HG02981 (cell line): ENCODE data around the gene EFCAB6.

ENCODE experiments used
- ATAC-seq: cut with Tn5 transposase; IDR thresholded peaks from one replicate; pipeline ENCODE4 v1.9.1; 2021; ENCODE audit warnings: mild to moderate bottlenecking, moderate library complexity; ENCODE audit not compliant: unreplicated experiment

Gene EFCAB6

DNA sequence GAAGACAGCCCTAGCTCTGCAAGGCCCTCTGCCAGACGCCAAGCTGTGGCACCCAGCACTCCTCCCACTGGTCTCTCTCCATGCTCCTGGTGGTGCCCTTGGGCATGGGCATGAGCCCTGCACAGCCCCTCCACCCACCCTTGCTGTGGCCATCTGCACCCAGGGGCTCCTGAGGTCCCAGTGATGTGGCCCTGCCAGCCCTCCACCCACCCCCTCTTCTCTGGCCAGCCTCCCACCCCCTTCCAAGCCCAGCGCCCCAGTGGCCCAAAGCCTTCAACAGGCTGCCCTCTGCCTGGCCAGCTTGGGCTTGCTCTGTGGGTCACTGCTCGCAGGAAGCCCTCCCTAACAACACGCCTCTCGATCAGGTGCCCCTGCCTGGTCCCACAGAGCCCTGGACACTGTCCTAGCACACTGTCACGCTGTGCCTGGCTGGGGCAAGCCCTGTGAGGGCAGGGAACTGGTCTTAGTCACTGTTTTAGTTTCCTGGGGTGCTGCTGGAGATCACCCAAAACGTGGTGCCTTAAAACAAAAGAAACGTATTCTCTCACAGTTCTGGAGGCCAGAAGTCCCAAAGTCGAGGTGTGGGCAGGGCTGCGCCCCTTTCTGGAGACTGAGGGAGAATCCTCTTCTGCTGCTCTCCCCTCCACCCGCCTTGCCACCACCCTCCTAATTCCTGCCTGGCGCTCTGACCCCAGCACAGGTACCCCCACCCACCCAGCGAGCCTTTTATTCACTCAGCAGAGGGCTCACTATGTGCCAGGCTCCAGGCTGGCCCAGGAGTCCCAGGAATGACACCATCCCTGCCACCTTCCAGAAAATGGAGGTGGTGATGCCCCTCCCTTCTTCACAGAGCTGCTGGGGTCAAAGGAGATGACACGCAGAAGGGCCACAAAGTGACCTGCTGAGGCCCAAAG lies 35.5 kb upstream of the EFCAB6 start:
- no peak for ATAC-seq

DNA sequence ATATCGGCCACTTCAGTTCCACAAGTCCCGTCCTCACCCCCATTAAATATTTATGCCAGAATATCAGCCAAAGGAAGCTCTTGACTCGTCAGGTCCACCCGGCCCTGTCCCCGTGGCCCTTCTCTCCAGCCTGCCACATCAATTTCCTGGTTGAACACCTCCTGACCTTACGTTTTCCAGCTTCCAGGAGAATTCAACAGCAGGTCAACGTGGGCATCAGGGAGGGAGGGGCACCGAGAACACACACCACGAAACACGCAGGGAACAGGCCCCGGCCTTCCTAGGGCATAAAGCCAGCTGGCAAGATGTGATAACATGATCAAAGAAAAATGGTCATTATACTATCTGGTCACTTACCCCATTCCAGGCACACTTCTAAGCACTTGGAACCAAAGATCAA lies 34.9 kb upstream of the EFCAB6 start:
- no peak for ATAC-seq

DNA sequence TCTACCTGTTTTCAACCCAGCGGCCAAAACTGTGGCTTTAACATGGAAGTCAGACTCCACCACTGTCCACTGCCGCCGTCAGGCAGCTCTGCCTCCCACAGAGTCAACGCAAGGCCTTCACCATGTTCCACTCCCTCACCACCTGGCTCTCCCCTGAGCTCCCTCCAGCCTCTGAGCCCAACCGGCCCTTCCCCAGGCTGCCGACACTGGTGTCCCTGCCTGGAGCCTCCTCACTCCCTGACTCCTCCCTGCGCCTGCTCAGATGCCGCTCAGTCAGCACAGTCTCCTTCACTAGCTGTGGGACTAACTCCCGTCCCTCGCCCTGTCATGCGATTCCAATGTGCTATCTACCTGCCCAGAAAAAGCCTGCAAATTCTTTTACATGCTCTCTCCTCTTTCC lies 33.9 kb upstream of the EFCAB6 start:
- no peak for ATAC-seq

DNA sequence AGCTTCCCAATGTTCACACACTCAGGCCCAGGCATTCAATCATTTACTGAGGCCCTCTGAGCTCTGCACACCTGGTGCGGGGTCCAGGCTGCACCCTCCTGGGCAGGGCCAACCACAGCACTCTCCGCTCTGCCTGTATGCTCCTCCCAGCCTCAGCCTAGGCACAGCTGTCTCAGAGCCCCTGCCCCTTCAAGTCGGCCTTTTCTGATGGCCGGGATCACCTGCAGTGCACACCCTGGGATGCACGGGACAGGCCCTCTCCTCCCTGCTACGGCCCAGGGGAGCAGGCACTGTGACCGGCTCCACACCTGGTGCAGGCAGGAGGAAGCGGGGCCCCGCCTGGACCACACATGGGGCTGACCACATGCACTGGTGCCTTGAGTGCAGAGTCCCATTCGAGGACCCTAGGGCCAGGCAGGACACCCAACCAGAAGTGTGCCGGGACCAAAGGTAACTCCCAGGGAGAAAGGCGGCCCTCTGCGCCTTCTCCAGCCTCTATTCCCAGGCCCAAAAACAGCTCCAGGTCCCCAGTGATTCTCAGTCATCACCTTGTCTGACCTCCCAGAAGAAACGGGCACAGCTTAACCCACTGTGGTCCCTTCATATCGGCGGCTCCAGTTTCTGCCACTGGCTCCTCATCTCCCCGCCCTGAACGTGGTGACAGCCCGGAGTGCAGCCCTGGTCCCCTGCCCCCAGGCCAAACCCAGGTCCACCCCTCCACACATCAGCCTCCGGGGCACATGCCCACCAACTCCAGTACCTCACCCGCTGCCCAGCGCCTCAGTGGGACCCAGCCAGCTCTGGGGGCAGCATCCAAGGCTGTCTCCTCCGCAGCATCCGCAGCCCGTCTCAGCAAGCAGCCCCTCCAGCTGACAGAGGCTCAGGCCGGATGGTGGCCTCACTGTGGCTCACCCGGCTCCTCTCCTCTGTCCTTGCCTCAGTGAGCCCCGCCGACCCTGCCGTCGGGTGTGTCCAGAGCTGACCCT lies 32.7 kb upstream of the EFCAB6 start:
- ATAC-seq = no peak

DNA sequence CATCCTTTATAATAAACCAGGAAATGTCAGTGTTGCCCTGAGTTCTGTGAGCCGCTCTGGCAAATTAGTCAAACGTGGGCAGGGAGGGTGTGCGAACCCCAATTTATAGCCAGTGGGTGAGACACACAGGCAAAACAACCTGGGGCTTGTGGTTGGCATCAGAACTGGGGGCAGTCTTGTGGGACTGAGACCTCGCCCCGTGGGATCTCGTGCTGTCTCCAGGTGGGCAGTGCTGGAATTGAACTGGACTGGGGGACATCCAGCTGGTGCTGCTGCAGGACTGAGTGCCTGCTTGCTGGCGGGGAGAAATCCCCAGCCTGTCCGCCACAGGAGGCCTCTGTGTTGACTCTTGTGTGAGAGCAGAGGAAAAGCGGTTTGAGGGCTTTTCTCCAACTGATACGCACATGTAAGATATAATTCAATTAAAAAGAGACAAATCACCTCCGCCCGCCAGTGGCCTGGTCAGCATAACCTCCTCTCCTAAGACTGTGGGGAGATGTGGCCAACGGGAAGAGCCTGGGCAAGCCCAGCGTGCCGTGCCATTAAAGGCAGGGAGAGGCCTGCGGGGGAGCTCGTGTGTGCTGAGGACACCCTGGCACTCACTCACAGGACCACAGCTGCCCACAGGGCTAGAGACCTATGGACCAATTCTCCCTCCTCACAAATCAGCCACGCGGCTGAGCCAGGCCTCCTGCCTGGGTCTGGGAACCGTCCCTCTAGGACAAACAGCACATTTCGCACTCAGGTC lies 31.9 kb upstream of the EFCAB6 start:
- ATAC-seq = no peak

DNA sequence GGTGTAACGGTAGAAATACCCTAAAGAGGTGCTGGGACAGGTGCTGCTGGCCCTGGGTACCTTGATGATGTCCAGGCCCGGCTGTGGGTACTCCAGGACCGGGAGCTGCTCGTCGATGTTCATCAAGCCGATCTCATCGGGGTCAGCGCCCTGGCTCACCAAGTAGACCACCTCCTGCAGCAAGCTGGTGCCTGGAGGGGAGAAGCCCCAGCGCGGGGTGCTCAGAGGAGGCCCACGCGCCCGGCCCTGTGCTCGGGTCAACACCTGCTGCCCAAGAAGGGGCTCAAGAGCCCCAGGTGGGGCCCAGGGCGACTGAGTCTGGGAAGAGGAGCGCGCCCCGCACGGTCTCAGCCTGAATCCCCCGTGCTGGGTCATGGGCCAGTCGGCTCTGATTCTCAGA lies 29.6 kb upstream of the EFCAB6 start:
- ATAC-seq = no peak

DNA sequence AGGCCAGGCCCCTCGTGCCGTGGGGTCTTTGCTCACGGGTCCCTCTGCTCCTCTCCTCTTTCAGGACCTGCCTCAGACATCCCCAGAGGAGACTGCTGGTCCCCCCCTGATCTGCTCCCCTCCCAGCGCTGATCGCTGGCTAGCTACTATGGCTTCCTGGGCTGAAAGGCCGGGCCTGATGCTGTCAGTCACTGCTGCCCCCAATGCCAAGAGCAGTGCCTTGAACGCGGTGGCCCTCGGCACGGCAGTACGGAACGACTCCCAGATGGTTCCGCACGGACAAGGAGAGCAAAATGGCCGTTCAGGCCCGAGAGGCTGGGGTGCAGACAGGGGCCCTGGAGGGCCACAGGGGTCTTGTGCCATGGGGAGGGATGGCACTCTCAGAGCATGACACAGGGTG lies 28.7 kb upstream of the EFCAB6 start:
- ATAC-seq = no peak

DNA sequence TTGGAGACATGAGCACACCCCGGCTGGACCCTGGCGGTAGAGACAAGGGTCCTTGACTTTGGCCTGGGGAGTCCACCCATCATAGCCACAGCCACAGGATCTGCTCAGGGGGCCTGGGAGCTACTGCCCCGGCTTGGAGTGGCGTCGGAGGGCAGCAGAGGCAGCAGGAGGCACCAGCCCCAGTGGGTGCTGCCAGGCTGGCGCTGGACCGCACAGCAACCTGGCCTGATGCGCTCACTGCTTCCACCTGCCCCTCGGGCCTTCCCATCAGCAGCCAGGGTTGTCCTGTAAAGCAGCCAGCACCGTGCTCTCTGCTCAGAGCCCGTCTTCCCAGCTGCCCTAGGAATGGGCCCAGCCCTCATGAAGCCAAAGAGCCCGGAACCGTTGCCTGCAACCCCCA lies 28.3 kb upstream of the EFCAB6 start:
- no peak for ATAC-seq

DNA sequence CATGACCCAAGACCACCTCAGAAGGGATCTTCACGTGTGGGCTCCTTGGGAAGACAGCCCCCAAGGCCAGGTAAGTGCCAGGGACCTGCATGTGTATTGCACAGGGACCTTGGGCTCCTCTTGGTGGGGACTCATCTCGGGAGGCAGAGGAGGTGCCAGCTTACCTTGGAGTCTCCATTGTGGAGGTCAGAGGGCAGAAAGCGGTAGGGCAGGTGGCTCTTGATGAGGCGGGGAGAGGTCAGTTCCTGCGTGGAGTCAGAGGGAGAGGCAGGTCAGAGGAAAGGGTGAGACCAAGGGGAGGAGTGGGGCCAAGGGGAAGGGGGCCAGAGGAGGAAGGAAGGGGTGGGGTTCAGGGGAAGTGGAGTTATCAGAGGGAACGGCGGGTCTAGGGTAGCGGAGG lies 27.7 kb upstream of the EFCAB6 start:
- ATAC-seq = no peak

DNA sequence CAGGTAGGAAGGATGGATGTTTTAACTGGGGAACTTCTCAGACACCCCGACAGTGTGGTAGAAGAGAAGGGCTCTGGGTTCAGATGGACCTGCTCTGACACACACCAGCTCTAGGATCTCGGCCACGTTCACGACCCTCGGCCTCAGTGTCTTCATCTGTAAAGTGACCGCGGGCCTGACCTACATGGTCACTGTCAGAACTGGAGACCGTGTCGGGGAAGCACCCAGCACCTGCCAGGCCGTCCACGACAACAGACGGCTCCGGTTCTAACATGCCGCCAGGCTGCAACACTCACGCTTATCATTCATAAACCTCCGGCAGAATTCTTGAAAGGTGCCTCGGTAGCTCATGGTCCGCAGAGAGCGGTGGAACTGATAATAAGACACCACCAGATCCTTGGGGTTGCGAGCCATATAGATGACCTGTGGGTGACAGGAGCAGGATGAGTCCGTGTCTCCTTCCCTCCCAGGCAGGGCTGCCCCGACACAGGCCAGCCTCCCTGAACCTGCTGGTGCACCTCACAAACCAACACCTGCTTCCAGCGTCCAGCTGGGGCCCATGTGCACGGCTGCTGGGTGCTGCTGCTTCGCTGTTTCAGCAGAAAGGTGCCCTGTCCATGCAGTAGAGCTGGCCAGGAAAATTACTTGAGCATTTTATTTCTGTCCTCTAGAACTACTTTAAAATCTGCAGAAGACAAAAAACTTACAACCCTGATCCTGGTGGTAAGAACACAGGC lies 26.6 kb upstream of the EFCAB6 start:
- ATAC-seq = no peak

DNA sequence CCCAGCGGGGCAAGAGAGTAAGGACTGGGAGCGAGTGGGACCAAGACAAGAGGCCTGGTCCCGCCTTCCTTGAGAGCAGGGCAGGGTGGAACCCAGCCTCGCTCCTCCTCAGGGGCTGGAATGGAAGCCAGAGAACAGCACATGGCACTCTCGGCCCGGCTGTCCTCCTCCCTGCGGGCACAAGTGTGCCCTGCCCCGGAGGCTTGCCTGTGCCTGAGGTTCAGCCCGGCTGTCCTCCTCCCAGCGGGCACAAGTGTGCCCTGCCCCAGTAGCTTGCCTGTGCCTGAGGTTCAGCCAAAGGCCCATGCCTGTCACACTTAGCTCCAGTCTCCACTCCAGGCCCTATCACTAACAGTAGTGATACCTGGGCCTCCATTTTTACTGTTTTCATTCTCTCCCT lies 26.1 kb upstream of the EFCAB6 start:
- ATAC-seq = no peak

DNA sequence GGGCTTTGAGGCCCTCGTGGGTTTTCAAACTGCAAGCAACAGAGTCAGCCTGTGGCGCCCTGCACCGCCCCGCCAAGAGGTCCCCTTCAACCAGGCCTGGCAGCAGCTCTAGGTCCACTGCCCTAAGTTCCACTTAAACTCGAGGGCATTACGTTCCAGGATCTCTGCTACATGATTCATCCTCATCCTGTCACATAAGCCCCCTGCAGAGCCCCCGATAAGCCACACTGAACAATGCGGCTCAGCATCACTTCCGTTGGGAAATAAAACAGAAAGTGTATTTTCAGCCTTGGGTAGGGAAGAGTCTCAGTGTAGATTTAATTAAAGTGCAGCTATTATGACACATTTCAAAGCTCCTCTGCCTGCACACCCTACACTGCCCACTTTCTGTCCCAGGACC lies 25.6 kb upstream of the EFCAB6 start:
- no peak for ATAC-seq

DNA sequence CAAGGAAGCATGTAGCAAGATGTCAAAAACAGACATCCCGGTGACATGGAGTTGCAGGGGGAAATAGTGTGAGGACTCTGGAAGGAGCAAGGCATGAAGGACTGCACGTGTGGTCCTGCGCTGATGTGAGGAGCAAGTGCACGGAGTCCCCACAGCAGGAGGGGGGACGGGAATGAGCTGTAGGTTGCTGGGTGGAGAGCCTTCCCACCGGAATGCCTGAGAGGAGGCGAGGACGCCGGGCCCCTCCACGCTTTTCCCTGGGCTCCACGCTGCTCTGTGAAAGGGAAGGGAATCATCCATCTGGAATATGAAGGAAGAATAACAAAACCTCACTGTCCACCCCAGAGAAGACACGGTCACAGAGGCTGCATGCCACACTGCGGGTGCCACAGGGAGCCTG lies 23.6 kb upstream of the EFCAB6 start:
- ATAC-seq = no peak

DNA sequence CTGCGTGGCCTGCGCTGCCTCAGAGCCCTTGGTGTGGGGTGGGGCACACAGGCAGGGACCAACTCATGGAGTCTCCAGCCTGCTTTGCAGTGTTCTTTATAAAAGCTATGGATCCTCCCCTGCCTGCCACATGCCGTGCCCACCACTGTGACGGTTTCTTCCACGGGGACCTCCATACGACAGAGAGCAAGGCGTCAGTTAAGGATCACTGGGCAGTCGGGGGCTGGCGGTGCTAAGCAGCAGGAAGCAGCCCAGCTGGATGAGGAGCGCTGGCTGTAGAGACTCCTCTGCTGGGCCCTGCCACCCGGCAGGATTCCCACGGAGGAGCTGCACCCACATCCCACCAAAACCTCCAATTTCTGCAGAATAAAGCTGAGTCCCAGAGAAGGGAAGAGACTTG lies 23.1 kb upstream of the EFCAB6 start:
- no peak for ATAC-seq

DNA sequence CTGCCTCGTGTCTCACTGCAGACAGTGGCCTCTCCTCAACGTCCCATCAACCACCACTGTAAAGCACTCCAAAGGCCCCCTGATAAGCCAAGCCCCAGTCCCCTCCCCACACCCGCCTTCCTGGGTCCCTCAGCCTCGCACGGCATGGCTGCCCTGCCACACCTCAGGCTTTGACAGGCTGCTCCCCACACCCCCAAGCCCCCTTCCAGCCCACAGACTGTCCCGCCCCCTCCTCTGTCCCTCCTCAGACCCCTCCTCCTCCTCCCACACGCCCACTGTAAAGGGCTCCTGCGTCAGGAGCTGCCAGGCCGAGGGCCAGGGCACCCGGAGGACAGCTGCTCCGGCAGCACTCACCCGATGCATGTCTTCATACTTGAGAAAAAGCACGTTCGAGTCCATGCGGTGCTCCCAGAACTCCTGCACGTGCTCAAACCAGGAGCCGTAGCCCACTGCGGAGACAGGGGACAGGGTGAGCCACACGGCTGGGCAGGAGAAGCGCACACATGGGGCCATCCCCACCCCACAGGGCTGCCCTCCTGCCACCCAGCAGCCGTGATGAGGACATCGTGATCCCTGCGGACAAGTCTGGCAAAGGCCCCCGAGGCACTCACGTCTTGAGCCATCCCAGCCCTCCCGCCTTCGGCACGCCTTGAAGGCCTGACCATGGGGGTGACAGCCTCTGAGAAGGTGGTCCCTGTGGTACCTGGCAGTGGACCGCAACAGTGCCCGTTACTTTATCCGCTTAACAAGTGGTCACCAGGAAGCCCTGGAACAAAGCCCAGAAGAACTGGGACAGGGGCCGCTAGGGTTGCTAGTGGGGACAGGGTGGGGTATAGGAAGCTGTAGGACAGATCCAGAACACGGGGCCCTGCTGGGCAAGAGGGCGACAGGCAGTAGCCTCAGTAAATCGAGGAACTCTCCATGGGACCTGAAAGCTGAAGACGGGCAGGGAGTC lies 21.5 kb upstream of the EFCAB6 start:
- ATAC-seq = no peak

DNA sequence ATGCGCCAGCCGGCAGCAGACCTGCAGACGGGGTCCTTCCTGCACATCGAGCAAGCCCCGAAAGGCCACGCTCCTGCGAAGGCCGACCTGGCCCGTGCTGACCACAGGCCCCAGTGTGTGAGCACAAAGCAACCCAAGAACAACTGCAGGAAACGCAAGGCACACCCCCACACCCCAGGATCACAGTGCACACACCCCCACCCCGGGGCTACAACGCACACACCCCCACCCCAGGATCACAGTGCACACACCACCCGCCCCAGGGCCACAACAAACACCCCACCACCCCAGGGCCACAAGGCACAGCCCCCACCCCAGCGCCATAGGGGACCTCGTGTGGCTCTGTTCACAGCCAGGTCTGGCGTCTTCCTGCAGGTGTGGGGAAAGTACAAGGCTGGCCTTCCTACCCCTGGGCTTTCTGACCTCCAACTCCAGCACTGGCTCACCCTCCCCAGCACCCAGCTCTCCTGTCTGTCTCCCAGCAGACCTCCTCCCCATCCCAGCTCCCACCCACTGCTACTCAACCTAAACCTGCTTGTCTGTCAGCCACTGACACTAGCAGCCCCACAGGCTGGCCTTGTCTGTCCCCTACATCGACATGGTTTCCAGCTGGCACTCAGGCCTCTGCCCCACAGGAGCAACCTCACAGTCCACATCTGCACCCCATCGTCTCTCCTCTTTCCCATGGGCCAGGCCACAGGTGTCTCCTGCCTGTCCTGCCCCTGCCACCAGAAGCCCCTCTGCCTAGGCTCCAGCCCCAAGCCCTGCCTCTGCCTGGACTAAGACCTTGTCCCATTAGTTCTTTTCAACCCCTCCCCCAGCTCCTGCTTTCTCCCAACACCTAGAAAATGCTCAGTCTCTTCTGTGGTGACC lies 20.5 kb upstream of the EFCAB6 start:
- ATAC-seq = no peak

DNA sequence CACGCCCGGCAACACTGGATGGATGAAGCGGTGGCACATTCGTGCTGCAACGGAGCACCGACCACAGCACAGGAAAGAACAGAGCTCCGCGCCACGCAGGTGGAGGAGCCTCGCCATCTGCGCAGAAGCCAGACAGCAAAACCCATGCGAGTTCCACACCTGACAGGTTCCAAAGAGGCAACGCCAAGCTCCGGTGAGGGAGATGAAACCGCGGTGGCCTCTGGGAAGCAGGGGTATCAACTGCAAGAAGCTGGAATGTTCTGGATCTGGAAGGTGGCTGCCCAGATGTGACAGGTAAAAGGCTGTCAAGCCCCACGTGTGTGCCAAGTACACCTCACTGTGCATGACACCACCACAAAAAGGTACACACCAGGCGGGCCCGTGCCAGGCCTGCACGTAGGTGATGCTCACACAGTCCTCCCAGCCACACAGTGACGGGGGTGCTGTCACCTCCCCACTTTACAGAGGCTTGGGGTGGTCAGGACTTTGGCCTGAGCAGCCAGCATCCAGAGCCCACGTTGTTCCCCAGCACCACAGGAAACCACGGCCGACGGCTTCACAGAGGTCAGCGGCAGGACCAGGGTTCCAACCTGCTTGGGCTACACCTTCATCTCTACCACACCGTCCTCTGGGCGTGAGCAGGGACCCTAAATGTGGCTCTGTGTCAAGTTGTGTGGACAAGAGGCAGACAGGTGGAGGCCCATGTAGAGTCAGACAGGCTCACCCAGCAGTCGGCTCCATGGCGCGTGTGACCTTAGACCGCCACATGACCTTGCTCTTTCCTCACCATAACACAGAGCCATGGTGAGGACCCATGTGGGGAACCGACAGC lies 19.7 kb upstream of the EFCAB6 start:
- no peak for ATAC-seq
